ENCODE measurements around the gene PELI1.

Gene PELI1

DNA sequence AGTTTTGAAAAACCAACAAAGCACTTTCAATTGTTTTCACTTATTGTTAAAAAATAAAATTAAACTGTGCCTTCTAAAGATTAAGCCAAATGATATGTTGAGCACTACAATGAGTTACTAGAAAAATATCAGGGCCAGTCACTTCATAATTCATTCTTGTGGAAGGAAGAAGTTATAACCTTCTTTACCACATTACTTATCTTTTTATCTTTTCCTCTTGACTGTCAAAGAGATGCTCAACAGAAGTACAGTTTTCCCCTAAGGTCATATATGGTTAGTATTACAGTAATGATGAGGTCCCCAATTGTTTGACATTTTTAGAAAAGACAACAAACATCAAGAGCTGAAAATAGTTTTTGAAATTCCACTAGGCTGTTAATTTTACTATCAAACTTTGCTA, 9.4 kb downstream of the PELI1 start:
- TF ChIP-seq POLR2AphosphoS5 (IDR thresholded peaks at IDR 0.05; ENCODE audit: low read depth, low read length) (no peak), SIN3A (IDR thresholded peaks at IDR 0.05; ENCODE audit: borderline replicate concordance, insufficient read depth, low read length) (no peak), TAF1 (IDR thresholded peaks at IDR 0.05; ENCODE audit: borderline replicate concordance, insufficient read depth, low read length) (no peak), FOXP2 (optimal IDR thresholded peaks at IDR 0.05; ENCODE audit: borderline replicate concordance, extremely low read depth, extremely low read length, insufficient read depth) (no peak), REST (IDR thresholded peaks at IDR 0.05; ENCODE audit: insufficient read depth in 1 of 2, low read depth in 2 of 2, low read length in 2 of 2) (no peak)

GRCh38 chr2:64133828-64134227, 10.4 kb downstream of the PELI1 start:
- TF ChIP-seq FOXP2 (optimal IDR thresholded peaks at IDR 0.05; ENCODE audit: borderline replicate concordance, extremely low read depth, extremely low read length, insufficient read depth) (no peak), POLR2AphosphoS5 (IDR thresholded peaks at IDR 0.05; ENCODE audit: low read depth, low read length) (no peak), TAF1 (IDR thresholded peaks at IDR 0.05; ENCODE audit: borderline replicate concordance, insufficient read depth, low read length) (no peak), SIN3A (IDR thresholded peaks at IDR 0.05; ENCODE audit: borderline replicate concordance, insufficient read depth, low read length) (no peak), REST (IDR thresholded peaks at IDR 0.05; ENCODE audit: insufficient read depth in 1 of 2, low read depth in 2 of 2, low read length in 2 of 2) (no peak)

DNA sequence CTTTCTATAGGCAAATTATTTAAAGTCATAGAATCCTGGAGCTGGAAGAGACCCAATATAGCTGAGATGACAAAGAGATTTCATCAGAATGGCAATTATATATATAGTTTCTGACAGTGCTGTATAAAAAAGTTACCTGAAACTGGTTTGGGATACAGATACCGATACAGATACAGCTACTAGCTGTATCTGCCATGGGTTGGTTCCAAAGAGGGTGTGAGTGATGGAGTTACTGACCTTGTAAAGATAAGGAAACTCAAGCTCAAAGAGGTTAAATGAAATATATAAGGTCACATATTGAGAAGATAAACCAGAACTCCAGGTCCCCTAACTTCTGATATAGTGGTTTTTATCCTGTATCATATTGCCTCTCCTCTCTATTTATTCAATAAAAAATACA, 10.9 kb downstream of the PELI1 start:
- TF ChIP-seq TAF1 (IDR thresholded peaks at IDR 0.05; ENCODE audit: borderline replicate concordance, insufficient read depth, low read length), result no peak
- no peak for TF ChIP-seq POLR2AphosphoS5 (IDR thresholded peaks at IDR 0.05; ENCODE audit: low read depth, low read length)
- no peak for TF ChIP-seq FOXP2 (optimal IDR thresholded peaks at IDR 0.05; ENCODE audit: borderline replicate concordance, extremely low read depth, extremely low read length, insufficient read depth)
- TF ChIP-seq SIN3A (IDR thresholded peaks at IDR 0.05; ENCODE audit: borderline replicate concordance, insufficient read depth, low read length), result no peak
- TF ChIP-seq REST (IDR thresholded peaks at IDR 0.05; ENCODE audit: insufficient read depth in 1 of 2, low read depth in 2 of 2, low read length in 2 of 2), result no peak

DNA sequence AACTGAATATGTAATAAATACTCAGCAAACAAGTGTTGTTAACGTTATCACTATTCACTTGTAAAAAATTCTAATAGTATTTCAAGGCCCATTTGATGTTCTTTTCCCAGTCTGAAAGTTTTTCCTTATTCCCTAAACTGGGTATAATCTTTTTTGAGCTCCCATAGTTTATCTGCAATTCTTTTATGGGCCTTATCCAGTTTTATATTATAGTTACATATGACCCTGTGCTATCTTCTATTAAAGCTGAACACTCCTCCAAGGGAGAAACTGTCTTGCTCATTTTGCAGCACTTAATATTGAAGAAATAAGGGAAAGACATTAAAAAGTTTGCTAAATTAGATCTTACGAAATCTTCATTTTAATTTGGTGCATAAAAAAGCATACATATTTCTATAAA, 13.9 kb downstream of the PELI1 start:
- no peak for TF ChIP-seq REST (IDR thresholded peaks at IDR 0.05; ENCODE audit: insufficient read depth in 1 of 2, low read depth in 2 of 2, low read length in 2 of 2)
- no peak for TF ChIP-seq FOXP2 (optimal IDR thresholded peaks at IDR 0.05; ENCODE audit: borderline replicate concordance, extremely low read depth, extremely low read length, insufficient read depth)
- no peak for TF ChIP-seq POLR2AphosphoS5 (IDR thresholded peaks at IDR 0.05; ENCODE audit: low read depth, low read length)
- TF ChIP-seq TAF1 (IDR thresholded peaks at IDR 0.05; ENCODE audit: borderline replicate concordance, insufficient read depth, low read length), result no peak
- TF ChIP-seq SIN3A (IDR thresholded peaks at IDR 0.05; ENCODE audit: borderline replicate concordance, insufficient read depth, low read length), result no peak

DNA sequence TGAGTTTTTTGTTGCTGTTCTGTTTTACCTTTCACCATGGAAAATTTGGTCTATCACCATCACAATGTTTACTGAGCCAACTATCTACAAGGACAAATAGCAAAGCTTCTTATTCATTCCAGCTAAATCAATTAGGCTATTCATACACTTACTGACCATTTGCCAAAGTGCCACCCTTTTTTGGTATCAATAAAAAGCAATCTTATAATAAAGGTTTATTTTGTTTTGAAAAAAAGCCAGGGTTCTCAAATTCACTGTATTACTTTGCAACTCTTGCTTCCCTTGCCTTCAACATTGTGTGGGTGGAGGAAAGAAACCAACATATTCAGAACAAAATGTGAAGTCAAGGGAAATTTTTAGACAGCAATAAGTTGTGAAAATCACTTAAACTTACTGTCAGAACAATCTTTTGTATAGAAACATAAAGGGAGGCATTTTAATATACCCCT, 15.3 kb downstream of the PELI1 start:
- TF ChIP-seq FOXP2 (optimal IDR thresholded peaks at IDR 0.05; ENCODE audit: borderline replicate concordance, extremely low read depth, extremely low read length, insufficient read depth), result no peak
- no peak for TF ChIP-seq TAF1 (IDR thresholded peaks at IDR 0.05; ENCODE audit: borderline replicate concordance, insufficient read depth, low read length)
- TF ChIP-seq REST (IDR thresholded peaks at IDR 0.05; ENCODE audit: insufficient read depth in 1 of 2, low read depth in 2 of 2, low read length in 2 of 2), result no peak
- no peak for TF ChIP-seq POLR2AphosphoS5 (IDR thresholded peaks at IDR 0.05; ENCODE audit: low read depth, low read length)
- TF ChIP-seq SIN3A (IDR thresholded peaks at IDR 0.05; ENCODE audit: borderline replicate concordance, insufficient read depth, low read length), result no peak

All from PFSK-1 (cell line).